ENCODE results near the gene SLC2A3.
A peak's percentile ranks its signal among the peaks of the same experiment; 100 is the strongest.
"Not testable (repeated sequence)": the region's sequence is repeated elsewhere in the genome, so short reads cannot be mapped to it uniquely, and the experiment has no call there.

The SLC2A3 gene

DNA sequence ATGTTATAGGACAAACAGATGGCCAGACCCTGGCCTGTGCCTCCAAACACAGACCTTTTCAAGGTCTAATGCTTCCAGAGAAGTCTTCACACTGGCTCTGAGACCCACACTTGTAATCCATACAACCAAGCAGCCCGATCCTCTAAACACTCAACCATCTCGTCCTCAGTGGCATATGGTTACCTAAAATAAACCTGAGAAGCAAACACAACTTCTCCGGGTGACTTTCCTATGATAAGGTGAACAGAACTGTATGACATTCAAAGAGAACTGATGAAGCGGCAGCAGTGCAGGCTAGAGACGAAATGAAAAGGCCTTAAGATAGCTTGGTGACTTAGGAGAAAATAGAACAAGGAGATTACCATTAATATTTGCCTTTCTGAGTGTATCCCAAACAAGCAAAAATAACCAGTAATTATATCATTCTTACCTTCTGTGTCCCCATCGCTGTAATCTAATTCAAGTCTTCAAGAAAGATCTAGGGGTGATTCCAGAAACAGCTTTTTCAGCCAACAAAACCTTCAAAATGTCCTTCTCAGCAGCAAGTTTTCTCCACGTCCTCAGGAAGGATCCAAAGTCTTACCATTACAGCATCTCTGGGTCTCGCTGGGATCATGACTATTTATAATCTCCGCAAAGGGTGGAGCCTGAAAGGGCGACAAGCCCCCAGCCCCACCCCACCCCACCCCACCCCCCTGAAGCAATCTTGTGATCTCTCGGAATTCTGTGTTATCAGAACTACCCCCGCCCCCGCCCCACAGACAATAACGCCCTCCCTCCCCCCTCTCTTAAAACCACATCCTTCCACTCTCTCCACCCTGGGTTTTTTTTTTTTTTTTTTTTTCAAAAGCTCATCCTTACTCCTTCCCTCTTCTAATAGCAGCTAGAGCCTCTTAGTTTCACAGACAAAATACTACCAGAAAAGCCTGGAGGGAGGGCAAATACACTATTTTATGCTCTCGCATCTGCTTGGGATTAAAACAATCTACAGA, at the start of gene SLC2A3:
SLC2A3 (minus strand) TSS at position 598 of the 992 bp plus-strand sequence; CDS start at position 445, 153 bp downstream.
- peak; percentile 89 for DNase-seq (ENCODE audit: low spot score)

DNA sequence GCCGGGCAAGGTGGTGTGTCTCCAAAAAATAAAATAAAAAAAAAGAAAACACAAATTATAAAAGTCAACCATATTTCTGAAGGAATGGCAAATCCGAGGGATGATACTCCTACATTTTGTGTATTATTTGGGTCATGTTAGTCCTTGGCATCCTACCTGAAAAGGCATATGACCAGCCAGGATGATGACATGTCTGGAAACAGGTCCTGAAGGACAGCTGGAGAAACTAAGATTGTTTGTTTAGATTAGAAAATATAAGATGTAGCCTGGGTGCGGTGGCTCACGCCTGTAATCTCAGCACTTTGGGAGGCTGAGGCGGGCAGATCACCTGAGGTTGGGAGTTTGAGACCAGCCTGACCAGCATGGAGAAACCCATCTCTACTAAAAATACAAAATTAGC, 48.9 kb upstream of the SLC2A3 start:
- DNase-seq (ENCODE audit: low spot score), result no peak

DNA sequence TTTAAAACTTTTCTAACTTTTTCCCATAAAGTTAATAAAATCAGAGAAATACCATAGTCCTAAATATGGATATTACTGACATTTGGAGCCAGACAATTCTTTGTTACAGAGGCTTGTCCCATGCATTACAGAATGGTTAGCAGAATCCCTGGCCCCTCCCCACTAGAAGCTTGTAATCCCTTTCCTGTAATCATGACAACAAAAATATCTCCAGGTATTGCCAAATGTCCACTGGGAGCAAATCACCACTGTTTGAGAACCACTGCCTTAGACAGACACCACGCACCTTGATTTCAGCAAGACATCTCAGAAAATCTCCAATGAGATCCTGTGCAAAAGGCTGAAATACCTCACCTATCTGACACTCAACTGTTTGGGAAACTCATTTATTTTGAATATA, 47.5 kb upstream of the SLC2A3 start:
- DNase-seq (ENCODE audit: low spot score), result not testable (repeated sequence)

DNA sequence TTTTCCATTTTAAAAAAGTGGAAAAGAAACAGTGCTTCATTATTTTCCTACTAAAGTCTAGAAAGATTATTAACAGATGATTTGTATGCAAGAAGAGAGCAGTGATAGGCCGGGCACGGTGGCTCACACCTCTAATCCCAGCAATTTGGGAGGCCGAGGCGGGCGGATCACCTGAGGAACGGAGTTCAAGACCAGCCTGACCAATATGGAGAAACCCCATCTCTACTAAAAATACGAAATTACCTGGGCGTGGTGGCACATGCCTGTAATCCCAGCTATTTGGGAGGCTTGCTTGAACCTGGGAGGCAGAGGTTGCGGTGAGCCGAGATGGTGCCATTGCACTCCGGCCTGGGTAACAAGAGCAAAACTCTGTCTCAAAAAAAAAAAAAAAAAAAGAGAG, 47.0 kb upstream of the SLC2A3 start:
- DNase-seq (ENCODE audit: low spot score), result not testable (repeated sequence)

DNA sequence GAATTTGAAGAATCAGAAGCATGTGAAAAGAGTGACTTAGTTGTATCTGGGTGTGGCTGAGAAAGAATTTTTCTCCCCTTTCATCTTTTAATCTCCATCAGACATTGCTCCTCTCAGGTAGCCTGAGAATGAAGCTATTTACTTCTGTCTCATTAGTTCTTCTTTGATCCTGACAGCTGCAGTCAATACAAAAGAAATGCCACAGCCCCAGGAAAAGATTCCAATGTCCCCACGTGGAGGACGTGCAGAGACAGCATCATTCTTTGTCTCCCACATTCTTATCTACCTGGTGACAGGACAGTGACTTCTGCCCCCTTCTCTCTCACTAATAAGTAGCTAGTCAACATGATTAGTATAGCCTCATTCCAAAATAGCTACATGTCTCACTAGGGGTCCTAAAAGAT, 46.3 kb upstream of the SLC2A3 start:
- not testable (repeated sequence) for DNase-seq (ENCODE audit: low spot score)

DNA sequence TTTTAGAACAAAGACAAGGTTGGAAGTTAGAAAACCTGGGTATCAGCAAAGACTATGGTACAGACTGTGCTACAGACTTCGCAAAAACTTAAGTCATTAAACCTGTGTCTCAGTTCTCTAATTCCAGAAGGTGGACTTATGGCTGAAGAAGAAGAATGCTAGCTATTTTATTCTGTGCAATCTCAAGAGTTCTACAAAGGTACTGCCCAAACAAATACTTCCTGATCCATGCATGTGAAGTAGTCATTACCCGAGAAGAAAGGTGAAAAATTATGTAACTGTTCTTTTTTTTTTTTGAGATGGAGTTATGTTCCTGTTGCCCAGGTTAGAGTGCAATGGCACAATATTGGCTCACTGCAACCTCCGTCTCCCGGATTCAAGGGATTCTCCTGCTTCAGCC, 45.5 kb upstream of the SLC2A3 start:
- DNase-seq (ENCODE audit: low spot score), result no peak

DNA sequence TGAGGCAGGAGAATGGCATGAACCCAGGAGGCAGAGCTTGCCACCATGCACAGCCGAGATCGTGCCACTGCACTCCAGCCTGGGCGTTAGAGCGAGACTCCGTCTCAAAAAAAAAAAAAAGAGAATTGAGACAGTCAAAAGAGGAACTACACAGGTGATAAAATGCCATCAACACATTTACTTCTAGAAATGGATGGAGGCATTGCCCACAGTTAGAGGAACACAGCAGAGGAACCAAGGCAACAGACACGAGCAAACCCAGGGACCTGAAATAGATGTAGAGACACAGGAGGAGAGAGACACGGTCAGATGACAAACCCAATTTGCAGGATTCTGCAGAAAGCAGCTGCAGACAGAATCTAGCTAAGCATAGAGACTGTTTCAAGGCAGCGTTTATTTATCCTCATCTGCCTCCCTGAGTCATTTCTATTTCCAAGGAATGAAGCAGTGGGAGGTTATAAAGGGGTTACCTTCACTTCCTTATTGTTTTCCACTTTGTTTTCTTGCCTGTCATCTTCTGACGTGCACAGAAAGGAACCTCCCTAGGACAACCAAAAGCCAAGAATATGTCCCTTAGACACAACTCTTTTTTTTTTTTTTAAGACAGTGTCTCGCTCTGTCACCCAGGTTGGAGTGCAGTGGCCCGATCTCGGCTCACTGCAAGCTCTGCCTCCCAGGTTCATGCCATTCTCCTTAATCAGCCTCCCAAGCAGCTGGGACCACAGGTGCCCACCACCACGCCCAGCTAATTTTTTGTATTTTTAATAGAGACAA, 41.6 kb upstream of the SLC2A3 start:
- not testable (repeated sequence) for DNase-seq (ENCODE audit: low spot score)

DNA sequence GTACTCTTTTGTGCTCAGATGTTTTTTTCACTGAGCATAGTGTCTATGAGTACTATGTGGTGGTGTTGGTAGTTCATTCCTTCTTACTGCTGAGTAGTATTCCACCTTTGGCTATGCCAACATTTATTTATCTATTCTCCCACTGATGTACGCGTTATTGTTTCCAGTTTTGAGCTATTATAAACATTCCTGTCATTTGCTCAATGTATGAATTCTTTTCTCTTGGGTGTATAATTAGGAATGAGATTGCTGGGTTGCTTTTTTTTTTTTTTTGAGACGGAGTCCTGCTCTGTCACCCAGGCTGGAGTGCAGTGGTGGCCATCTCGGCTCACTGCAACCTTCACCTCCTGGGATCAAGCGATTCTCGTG, 37.5 kb upstream of the SLC2A3 start:
- no peak for DNase-seq (ENCODE audit: low spot score)

DNA sequence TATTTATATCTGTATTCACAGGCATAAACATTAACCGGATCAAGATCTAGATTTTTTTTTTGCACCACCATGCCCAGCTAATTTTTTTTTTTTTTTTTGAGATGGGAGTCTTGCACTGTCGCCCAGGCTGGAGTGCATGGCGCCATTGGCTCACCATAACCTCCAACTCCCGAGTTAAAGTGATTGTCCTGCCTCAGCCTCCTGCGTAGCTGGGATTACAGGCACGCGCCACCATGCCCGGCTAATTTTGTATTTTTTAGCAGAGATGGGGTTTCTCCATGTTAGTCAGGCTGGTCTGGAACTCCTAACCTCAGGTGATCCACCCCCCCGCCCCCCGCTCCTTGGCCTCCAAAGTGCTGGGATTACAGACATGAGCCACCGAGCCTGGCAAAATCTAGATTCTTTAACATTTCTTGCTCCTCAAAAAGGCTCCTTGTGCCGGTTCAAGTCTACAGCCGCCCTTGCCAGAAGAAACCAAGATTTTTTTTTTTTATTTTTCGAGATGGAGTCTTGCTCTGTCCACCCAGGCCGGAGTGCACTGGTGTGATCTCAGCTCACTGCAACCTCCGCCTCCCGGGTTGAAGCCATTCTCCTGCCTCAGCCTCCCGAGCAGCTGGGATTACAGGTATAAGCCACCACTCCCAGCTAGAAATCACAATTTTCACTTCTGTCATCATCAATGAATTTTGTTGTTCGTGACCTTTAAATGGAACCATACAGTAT, 36.9 kb upstream of the SLC2A3 start:
- no peak for DNase-seq (ENCODE audit: low spot score)

DNA sequence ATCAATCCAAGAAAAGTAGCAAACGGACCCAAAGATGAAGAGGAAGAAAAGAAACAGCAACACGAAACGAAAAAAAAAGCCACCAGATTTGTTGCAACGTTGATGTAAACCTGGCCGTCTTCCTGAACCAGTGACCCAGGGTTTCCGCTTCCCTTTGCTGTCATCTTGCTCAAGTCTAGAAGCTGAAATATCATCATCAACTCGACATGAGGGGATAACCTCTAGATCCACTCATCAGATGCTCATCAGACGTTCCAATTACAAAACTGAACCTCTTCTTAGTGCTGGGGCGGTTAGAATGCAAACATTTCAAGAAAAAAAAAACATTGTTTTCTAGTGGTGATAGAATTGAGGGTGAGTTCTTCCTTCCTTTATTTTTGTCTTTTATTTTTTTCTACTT, 36.3 kb upstream of the SLC2A3 start:
- not testable (repeated sequence) for DNase-seq (ENCODE audit: low spot score)

DNA sequence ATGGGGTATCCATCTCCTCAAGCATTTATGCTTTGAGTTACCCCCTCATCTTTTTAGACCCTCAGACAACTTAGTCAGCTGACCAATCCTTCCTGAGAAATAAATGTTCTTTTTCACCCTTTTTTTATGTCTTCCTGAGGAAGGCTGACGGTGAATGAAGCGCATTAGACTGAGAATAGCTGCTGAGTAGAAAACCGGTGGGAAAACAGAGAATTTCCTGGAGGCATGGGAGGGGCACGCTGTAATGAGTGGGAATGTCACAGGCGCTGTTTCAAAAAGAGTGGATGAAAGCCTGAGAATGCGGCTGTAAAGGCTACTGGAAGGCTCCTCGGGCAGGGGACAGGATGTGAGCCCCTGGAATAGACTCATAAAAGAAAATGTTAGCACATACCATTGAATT, 35.8 kb upstream of the SLC2A3 start:
- not testable (repeated sequence) for DNase-seq (ENCODE audit: low spot score)

DNA sequence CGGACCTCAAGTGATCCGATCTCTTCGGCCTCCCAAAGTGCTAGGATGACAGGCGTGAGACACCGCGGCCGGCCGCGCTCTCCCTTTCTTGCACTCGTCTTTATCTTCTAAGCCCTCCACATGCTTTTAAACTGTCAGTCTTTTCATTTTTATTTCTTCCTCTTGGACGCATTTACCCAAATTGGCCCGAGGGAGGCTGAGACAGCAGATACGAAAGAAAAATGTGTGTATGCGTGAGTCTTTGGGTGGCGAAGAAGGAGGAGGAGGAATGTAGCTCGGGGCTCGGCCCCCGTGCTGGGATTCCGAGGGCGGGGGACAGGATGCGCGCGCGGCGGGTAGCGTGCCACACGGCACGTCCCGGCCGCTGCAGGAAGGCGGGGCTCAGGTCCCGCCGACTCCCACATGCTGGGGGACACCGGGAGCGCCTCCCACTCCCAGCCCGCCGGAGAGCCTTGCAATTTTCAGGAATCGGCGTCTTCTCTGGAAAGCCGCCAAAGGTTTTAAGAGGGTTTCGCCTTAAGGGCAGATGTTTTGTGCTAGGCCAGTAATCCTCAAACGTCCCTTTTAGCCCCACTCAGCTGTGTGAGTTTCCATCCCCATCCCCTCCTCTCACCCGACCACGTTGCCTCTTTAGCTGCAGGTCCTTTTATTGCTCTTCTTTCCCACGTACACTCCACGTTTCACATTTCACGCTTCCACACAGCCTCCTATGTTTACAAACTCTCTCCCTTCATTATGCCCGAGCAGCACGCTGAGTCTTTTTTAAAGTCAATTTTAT, 34.7 kb upstream of the SLC2A3 start:
- peak; percentile 93 for DNase-seq (ENCODE audit: low spot score)

DNA sequence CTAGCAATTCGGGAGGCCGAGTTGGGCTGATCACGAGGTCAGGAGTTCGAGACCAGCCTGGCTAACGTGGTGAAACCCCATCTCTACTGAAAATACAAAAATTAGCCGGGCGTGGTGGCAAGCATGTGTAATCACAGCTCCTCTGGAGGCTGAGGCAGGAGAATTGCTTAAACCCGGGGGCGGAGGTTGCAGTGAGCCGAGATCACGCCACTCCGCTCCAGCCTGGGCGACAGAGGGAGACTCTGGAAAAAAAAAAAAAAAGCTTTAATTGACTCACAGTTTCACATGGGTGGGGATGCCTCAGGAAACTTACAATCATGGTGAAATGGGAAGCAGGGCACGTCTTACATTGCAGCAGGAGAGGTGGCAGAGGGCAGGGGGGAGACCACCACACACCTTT, 30.6 kb upstream of the SLC2A3 start:
- no peak for DNase-seq (ENCODE audit: low spot score)

DNA sequence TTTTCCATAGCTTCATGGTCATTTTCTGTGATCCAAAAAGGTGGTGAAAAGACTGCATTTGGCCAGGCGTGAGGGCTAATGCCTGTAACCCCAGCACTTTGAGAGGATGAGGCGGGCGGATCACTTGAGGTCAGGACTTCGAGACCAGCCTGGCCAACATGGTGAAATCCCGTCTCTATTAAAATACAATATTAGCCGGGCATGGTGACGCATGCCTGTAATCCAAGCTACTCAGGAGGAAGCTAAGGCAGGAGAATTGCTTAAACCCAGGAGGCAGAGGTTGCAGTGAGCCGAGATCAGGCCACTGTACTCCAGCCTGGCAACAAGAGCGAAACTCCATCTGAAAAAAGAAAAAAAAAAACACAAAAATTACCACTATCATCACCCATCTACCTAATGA, 28.7 kb upstream of the SLC2A3 start:
- not testable (repeated sequence) for DNase-seq (ENCODE audit: low spot score)

DNA sequence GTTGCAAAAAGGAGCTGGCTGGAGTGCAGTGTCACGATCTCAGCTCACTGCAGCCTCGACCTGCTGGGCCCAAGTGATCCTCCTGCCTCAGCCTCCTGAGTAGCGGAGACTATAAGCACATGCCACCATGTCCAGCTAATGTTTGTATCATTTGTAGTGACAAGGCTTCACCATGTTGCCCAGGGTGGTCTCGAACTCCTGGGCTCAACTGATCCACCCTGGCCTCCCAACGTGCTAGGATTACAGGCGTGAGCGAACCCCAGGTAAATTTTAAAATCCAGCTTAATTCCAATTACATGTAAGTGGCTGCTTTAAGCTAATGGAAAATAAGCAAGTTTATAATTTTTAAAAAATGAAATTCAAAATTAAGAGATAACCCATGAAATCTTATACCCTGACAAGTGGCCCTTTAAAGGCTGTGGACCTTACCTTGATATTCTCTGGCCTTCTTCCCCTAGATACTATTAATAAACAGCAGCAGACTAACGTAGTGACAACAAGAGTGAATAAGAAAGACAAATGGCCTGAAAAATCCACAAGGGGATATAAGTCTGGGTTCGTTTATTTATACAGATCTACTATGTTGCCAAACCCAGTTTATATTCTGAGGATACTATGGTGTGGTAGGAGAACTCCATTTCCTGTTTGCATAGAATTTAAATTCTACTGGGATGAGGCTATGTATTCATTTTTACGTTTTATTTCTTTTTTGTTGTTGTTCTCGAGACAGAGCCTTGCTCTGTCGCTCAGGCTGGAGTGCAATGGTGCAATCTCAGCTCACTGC, 25.6 kb upstream of the SLC2A3 start:
- no peak for DNase-seq (ENCODE audit: low spot score)

DNA sequence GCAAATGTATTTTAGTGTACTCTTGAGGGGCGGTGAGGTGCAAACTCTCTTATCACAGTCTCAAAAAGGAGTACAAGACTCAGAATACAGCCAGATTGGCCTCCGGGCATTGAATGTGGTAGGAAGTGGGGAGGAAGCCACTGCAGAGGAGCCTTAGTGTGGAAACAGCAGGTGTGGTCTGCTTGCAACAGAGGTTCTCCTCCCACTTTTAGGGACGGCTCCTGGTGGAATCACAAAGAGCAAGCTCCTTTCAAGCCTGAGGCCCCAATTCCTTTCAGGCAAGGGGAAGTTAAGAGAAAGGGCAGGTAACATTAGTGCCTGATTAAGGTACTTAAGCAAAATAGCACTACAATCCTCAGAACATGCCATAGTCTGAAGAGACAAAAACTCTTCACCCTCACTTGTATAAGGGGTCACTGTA, 23.7 kb upstream of the SLC2A3 start:
- DNase-seq (ENCODE audit: low spot score), result no peak

DNA sequence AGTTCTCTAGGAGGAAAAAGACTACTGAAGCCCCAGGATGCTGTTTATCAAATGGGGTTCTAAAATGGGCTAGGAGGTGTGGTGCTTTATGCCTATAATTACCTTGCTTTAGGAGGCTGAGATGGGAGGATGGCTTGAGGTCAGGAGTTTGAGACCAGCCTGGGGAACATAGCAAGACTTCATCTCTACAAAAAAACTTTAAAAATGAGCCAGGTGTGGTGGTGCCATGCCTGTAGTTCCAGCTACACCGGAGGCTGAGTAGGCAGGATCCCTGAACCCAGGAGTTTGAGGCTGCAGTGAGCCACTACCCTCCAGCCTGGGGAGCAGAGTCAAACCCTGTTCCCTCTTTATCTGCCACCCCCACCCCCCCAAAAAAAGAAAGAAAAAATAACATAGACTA, 23.3 kb upstream of the SLC2A3 start:
- no peak for DNase-seq (ENCODE audit: low spot score)

DNA sequence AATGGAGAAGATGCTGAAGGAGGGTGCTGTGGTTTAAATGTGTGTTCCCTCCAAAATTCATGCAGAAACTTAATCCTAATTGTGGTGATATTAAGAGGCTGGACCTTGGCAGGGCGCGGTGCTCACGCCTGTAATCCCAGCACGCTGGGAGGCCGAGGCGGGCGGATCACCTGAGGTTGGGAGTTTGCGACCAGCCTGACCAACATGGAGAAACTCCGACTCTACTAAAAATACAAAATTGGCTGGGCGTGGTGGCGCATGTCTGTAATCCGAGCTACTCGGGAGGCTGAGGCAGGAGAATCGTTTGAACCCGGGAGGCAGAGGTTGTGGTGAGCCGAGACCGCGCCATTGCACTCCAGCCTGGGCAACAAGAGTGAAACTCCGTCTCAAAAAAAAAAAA, 18.9 kb upstream of the SLC2A3 start:
- DNase-seq (ENCODE audit: low spot score), result not testable (repeated sequence)

DNA sequence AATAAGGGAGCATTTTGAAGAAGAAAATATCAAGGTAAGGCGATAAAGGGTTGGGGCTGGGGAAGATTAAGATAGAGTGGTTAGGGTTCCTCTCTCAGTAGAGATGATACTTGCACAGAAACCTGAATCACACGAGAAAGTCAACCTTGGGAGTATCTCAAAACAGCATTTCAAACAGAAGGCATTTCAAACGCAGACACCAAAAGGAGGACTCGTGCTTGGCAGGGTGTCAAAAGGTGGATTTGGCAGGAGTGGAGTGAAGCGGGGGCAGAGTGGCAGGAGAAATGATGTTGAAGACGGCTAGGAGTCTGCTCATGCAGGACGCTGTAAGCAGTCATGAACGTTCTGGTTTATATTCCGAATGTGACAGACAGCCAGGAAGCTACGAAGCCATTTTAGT, 18.4 kb upstream of the SLC2A3 start:
- DNase-seq (ENCODE audit: low spot score), result not testable (repeated sequence)

DNA sequence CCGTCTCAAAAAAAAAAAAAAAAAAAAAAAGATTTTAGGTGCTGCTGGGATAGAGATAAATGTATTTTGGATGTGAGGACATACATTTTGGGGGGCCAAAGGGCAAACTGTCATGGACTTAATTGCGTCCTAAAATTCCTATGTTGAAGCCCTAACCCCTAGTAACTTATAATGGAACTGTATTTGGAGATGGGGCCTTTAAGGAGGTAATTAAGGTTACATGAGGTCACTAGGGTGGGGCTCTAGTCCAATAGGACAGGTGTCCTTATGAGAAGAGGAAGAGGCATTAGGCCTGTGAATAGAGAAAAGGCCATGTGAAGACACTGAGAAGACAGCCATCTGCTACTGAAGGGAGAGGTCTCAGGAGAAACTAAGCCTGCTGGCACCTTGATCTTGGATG, 17.9 kb upstream of the SLC2A3 start:
- not testable (repeated sequence) for DNase-seq (ENCODE audit: low spot score)

DNA sequence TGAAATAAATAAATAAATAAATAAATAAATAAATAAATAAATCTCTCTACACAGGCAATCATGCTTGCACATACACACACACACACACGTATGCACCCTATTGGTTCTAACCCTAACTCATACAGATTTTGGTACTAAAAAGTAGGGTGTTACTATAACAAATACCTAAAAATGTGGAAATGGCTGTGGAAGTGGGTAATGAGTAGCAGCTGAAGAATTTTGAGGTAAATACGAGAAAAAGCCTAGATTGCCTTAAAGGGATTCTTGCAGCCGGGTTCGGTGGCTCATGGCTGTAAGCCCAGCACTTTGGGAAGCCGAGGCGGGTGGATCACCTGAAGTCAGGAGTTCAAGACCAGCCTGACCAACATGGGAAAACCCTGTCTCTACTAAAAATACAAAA, 15.7 kb upstream of the SLC2A3 start:
- no peak for DNase-seq (ENCODE audit: low spot score)
